ENCODE data around the gene TFB1M. TPM values are rescaled to one million over a fixed set of nuclear protein-coding genes. Genes with fewer than 3 reads are reported as not detected.
"Not testable (repeated sequence)": the region's sequence is repeated elsewhere in the genome, so short reads cannot be mapped to it uniquely, and the experiment has no call there.

The TFB1M gene
- total and polyA plus RNA-seq, 9 donors: 6.7 to 18.5 (median 14.6) TPM

DNA sequence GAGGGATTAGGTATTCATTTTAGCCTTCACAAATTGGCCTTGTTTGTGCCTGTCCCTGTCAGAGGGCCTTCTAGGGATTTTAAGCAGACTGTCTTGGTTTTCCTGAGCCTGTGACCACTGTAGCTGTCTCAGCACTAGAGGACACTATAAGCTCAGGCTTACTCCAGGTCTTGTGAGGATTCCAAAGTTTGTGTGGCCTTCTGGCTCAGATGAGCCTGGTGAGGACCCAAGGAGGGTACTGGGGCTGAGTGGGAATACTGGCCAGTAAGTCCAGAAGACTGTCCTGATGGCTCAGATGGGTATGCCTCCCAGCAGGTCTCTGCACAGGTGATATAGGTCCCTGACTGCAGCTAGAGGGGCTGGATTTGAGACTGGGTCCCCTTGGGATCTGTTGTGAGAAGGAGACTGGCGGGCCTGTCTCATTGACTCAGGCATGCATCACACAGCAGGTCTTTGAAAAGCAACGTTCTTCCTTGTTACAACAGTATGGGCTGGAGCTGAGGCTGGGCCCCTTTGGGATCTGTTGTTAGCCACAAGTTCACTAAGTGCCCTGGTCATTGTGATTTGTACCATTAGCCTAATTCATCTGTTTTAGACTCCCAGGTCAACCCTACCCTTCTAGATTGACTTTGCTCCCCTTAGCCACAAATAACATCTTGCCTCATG is 26.3 kb upstream of the TFB1M start:
- Histone ChIP-seq H3K27ac (no peak overlapping the region), H3K4me3 (no peak overlapping the region), H3K9me3 (no peaks in the 10 kb centered on the region), H3K4me1 (ENCODE audit: insufficient read depth) (no peaks in the 10 kb centered on the region), H3K36me3 (no peaks in the 10 kb centered on the region), H3K27me3 (no peaks in the 10 kb centered on the region)
- TF ChIP-seq, protein P1, sequence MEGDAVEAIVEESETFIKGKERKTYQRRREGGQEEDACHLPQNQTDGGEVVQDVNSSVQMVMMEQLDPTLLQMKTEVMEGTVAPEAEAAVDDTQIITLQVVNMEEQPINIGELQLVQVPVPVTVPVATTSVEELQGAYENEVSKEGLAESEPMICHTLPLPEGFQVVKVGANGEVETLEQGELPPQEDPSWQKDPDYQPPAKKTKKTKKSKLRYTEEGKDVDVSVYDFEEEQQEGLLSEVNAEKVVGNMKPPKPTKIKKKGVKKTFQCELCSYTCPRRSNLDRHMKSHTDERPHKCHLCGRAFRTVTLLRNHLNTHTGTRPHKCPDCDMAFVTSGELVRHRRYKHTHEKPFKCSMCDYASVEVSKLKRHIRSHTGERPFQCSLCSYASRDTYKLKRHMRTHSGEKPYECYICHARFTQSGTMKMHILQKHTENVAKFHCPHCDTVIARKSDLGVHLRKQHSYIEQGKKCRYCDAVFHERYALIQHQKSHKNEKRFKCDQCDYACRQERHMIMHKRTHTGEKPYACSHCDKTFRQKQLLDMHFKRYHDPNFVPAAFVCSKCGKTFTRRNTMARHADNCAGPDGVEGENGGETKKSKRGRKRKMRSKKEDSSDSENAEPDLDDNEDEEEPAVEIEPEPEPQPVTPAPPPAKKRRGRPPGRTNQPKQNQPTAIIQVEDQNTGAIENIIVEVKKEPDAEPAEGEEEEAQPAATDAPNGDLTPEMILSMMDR (IDR thresholded peaks at IDR 0.05): no peak
- TF ChIP-seq EP300 (IDR thresholded peaks at IDR 0.05) (no peak), POLR2A (IDR thresholded peaks at IDR 0.05) (no peak)
- WGBS, 3 donors: 75 to 100% (median 80%) methylated on average over 2 of the region's 2 CpGs
- intact Hi-C loops (cut with DNase I): no loop called here
- DNase-seq: no peak

DNA sequence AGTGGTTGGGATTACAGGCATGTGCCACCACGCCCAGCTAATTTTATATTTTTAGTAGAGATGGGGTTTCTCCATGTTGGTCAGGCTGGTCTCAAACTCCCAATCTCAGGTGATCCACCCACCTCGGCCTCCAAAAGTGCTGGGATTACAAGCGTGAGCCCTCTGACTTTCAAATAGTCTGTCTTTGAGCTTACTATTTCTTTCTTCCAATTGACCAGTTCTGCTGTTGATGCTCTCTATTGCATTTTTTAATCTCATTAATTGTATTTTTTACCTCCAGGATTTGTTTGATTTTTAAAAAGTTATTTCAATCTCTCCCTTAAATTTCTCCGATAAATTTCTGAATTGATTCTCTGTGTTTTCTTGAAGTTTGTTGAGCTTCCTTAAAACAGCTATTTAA is 25.6 kb upstream of the TFB1M start:
- H3K4me3 ChIP-seq; intact Hi-C loops (cut with DNase I); H3K9me3 ChIP-seq; H3K27me3 ChIP-seq; H3K27ac ChIP-seq; DNase-seq; H3K36me3 ChIP-seq; H3K4me1 ChIP-seq (ENCODE audit: insufficient read depth): not testable (repeated sequence)
- 47 to 83% (median 70%) methylated on average over 4 of the region's 4 CpGs for WGBS, 3 donors

DNA sequence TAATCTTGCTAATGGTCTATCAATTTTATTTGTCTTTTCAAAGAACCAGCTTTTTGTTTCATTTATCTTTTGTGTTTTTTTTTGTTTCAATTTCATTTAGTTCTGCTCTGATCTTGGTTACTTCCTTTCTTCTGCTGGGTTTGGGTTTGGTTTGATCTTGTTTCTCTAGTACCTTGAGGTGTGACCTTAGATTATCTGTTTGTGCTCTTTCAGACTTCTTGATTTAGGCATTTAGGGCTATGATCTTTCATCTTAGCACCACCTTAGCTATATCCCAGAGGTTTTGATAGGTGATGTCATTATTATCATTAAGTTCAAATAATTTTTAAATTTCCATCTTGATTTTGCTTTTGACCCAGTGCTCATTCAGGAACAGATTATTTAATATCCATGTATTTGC is 24.0 kb upstream of the TFB1M start:
- H3K27ac ChIP-seq; DNase-seq; intact Hi-C loops (cut with DNase I); H3K36me3 ChIP-seq; H3K4me1 ChIP-seq (ENCODE audit: insufficient read depth); H3K4me3 ChIP-seq; H3K9me3 ChIP-seq; H3K27me3 ChIP-seq: not testable (repeated sequence)

DNA sequence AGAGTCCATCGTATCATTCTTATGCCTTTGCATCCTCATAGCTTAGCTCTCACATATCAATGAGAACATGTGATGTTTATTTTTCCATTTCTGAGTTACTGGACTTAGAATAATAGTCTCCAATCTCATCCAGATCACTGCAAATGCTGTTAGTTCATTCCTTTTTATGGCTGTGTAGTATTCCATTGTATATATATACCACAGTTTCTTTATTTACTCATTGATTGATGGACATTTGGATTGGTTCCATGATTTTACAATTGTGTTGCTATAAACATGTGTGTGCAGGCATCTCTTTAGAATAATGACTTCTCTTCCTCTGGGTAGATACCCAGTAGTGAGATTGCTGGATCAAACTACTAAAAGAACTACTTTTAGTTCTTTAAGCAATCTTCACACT is 21.0 kb upstream of the TFB1M start:
- H3K27me3 ChIP-seq: no peaks in the 10 kb centered on the region
- no peak for TF ChIP-seq EP300 (IDR thresholded peaks at IDR 0.05)
- TF ChIP-seq POLR2A (IDR thresholded peaks at IDR 0.05): no peak
- TF ChIP-seq, protein P1 (IDR thresholded peaks at IDR 0.05): no peak
- H3K36me3 ChIP-seq: no peaks in the 10 kb centered on the region
- intact Hi-C loops (cut with DNase I): no loop called here
- no peaks in the 10 kb centered on the region for H3K9me3 ChIP-seq
- H3K4me3 ChIP-seq: no peak overlapping the region
- peaks cover 2% of the 10 kb centered on the region for H3K4me1 ChIP-seq (ENCODE audit: insufficient read depth)
- no peak overlapping the region for H3K27ac ChIP-seq
- WGBS, 3 donors: 95 to 100% (median 97%) methylated on average over 1 of the region's 1 CpG
- no peak for DNase-seq

DNA sequence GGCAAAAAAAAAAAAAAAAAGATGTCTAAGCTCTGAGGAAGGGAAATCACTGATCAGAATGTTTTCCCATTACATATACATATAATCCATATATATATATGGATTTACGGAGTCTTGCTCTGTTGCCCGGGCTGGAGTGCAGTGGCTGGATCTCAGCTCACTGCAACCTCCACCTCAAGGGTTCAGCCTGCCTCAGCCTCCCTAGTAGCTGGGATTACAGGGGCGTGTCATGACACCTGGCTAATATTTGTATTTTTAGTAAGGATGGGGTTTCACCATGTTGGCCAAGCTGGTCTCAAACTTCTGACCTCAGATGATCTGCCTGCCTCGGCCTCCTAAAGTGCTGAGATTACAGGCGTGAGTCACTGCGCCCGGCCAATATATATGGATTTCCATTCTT is 19.8 kb upstream of the TFB1M start:
- H3K4me3 ChIP-seq; H3K36me3 ChIP-seq; DNase-seq; H3K9me3 ChIP-seq; intact Hi-C loops (cut with DNase I); H3K27ac ChIP-seq; H3K4me1 ChIP-seq (ENCODE audit: insufficient read depth); H3K27me3 ChIP-seq: not testable (repeated sequence)
- WGBS, 3 donors: 96 to 97% (median 97%) methylated on average over 7 of the region's 7 CpGs

DNA sequence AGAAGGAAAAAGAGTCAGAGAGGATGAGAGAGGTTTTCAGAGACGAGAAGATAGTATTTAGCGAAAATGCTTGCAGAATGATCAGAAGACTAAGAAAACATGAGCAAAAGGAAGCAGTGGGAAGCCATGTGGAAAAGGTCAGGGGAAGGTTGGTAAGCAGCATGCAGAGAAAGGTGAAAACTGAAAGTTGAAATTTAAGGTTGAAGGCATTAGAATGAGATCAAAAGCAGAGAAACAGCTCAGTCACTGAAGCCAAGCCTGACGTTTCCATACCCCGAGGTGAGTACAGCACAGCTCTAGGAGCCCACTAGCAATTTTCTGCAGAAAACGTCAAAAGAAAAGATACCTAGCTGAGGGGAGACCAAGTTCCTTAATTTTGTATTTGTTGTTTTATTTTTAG is 19.1 kb upstream of the TFB1M start:
- DNase-seq: no peak
- no peaks in the 10 kb centered on the region for H3K36me3 ChIP-seq
- no peak overlapping the region for H3K27ac ChIP-seq
- peaks cover 2% of the 10 kb centered on the region for H3K4me1 ChIP-seq (ENCODE audit: insufficient read depth)
- H3K27me3 ChIP-seq: no peaks in the 10 kb centered on the region
- intact Hi-C loops (cut with DNase I): no loop called here
- TF ChIP-seq EP300 (IDR thresholded peaks at IDR 0.05) (no peak), POLR2A (IDR thresholded peaks at IDR 0.05) (no peak)
- TF ChIP-seq, protein P1 (IDR thresholded peaks at IDR 0.05): no peak
- H3K4me3 ChIP-seq: no peak overlapping the region
- H3K9me3 ChIP-seq: no peaks in the 10 kb centered on the region
- 18 to 42% (median 19%) methylated on average over 5 of the region's 5 CpGs for WGBS, 3 donors

Data from ovary (tissue), 9 donors.